AG04450 (cell line): Measurements from ENCODE around the gene CRHR1. TPM values are rescaled to one million over a fixed set of nuclear protein-coding genes. Genes with fewer than 3 reads are reported as not detected.

Experiments used
- CTCF ChIA-PET: fragments of 300-600, 350-600 bp; formaldehyde crosslinking; extraction: SDS; loops from one replicate; lab custom pipeline; 2022; ENCODE audit warnings: antibody characterized with exemption, inconsistent platforms; lab: Charles Lee
- POLR2A ChIA-PET: fragments of 350-600 bp; formaldehyde crosslinking; extraction: SDS; loops from one replicate; lab custom pipeline; 2021; ENCODE audit warnings: antibody characterized with exemption, inconsistent platforms; lab: Yijun Ruan, JAX
- DNase-seq: peaks from one replicate; pipeline ENCODE4 v3.0.0-alpha.2; 2011; ENCODE audit warnings: low read depth, low spot score
- H3K27ac ChIP-seq: one replicate; pipeline ENCODE4 v1.5.1; 2012; ENCODE audit warnings: low read depth, low read length, control low read depth
- H3K27me3 ChIP-seq: one replicate; pipeline ENCODE4 v1.6.0; 2012; ENCODE audit warnings: low read length; ENCODE audit not compliant: control insufficient read depth, insufficient read depth
- H3K4me3 ChIP-seq: 2 replicates; pipeline ENCODE4 v1.5.1; 2011; ENCODE audit warnings: mild to moderate bottlenecking, low read depth, low read length, control low read depth
- H3K9me3 ChIP-seq: 2 replicates; pipeline ENCODE4 v1.5.1; 2012; ENCODE audit warnings: low read length; ENCODE audit not compliant: control insufficient read depth, insufficient read depth
- polyA plus RNA-seq: library from polyadenylated mRNA; depleted of rRNA; stranded (reverse); fragments of >200 nt; gene quantifications from 2 replicates; pipeline ENCODE4 v1.2.3, GENCODE V29; 2011
- TF ChIP-seq, protein P1 (sequence below): IDR thresholded peaks from 2 replicates; pipeline ENCODE4 v1.5.1; 2011; ENCODE audit warnings: low read depth, low read length, control low read depth, inconsistent platforms

The CRHR1 gene
- polyA plus RNA-seq, 1 experiment, result not detected

GRCh38 chr17:45838751-45839295, 54.7 kb downstream of the CRHR1 start:
- ChIA-PET POLR2A (no interaction called here), CTCF (interaction anchor here (1.3 kb wide), 1 partner anchor 199 kb away, joined by 6 read pairs; no protein-coding TSS in a partner anchor)
- H3K27me3 ChIP-seq, result peaks cover 9% of the 10 kb centered on the region

GRCh38 chr17:45839442-45839841, 55.3 kb downstream of the CRHR1 start:
- no peak overlapping the region for H3K4me3 ChIP-seq
- H3K27me3 ChIP-seq, result peaks cover 9% of the 10 kb centered on the region
- CTCF ChIA-PET, result interaction anchor here (1.3 kb wide), 1 partner anchor 200 kb away, joined by 6 read pairs; no protein-coding TSS in a partner anchor
- TF ChIP-seq, protein P1, sequence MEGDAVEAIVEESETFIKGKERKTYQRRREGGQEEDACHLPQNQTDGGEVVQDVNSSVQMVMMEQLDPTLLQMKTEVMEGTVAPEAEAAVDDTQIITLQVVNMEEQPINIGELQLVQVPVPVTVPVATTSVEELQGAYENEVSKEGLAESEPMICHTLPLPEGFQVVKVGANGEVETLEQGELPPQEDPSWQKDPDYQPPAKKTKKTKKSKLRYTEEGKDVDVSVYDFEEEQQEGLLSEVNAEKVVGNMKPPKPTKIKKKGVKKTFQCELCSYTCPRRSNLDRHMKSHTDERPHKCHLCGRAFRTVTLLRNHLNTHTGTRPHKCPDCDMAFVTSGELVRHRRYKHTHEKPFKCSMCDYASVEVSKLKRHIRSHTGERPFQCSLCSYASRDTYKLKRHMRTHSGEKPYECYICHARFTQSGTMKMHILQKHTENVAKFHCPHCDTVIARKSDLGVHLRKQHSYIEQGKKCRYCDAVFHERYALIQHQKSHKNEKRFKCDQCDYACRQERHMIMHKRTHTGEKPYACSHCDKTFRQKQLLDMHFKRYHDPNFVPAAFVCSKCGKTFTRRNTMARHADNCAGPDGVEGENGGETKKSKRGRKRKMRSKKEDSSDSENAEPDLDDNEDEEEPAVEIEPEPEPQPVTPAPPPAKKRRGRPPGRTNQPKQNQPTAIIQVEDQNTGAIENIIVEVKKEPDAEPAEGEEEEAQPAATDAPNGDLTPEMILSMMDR, result no peak
- H3K9me3 ChIP-seq, result no peaks in the 10 kb centered on the region
- DNase-seq, result no peak
- POLR2A ChIA-PET, result no interaction called here
- H3K27ac ChIP-seq, result no peak overlapping the region

More at GRCh38 chr17:45838751-45839295, 54.7 kb downstream of the CRHR1 start:
- H3K9me3 ChIP-seq, result no peaks in the 10 kb centered on the region
- no peak overlapping the region for H3K4me3 ChIP-seq
- no peak for DNase-seq
- no peak overlapping the region for H3K27ac ChIP-seq
- TF ChIP-seq, protein P1, result no peak

DNA sequence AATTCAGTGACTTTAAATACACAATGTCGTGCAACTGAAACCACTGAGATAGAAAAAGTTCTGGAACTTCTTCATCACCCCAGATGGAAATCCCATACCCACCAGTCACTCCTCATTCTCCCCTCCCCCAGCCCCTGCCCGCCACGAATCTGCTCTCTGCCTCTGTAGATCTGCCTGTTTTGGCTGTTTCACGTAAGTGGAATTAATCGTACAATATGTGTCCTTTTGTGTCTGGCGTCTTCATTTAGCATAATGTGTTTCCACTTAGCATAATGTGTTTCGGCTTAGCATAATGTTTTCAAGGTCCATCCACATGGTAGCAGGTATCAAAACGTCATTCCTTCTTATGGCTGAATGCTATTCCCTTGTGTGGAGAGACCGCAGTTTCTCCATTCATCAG, 57.1 kb downstream of the CRHR1 start:
- DNase-seq, result no peak
- Histone ChIP-seq H3K27ac (no peak overlapping the region), H3K9me3 (no peaks in the 10 kb centered on the region), H3K27me3 (peaks cover 9% of the 10 kb centered on the region), H3K4me3 (no peak overlapping the region)
- ChIA-PET POLR2A (no interaction called here), CTCF (interaction anchor here (0.6 to 1.0 kb wide), 2 partner anchors 9 kb away, joined by 3 to 4 read pairs; no protein-coding TSS in a partner anchor)
- TF ChIP-seq, protein P1, result no peak

- ChIA-PET POLR2A (no interaction called here), CTCF (interaction anchor here (0.6 to 1.2 kb wide), 2 partner anchors 10 kb away, joined by 4 to 5 read pairs; no protein-coding TSS in a partner anchor)
- H3K27me3 ChIP-seq, result peaks cover 9% of the 10 kb centered on the region
- H3K27ac ChIP-seq, result no peak overlapping the region
- no peak for DNase-seq
- no peak overlapping the region for H3K4me3 ChIP-seq
- H3K9me3 ChIP-seq, result no peaks in the 10 kb centered on the region
- TF ChIP-seq, protein P1, result no peak
Measured at GRCh38 chr17:45841883-45842525, 57.9 kb downstream of the CRHR1 start.

GRCh38 chr17:45843722-45844121, 59.6 kb downstream of the CRHR1 start:
- TF ChIP-seq, protein P1, result no peak
- CTCF ChIA-PET, result no interaction called here
- H3K27me3 ChIP-seq, result peaks cover 3% of the 10 kb centered on the region

More at GRCh38 chr17:45843722-45844121, 59.6 kb downstream of the CRHR1 start:
- no peak for DNase-seq
- H3K9me3 ChIP-seq, result no peaks in the 10 kb centered on the region
- no peak overlapping the region for H3K4me3 ChIP-seq
- H3K27ac ChIP-seq, result no peak overlapping the region
- POLR2A ChIA-PET, result no interaction called here
